ENCODE results near the gene IQCM. TPM values are rescaled to one million over a fixed set of nuclear protein-coding genes. Genes with fewer than 3 reads are reported as not detected.

IQCM gene
- not detected for polyA plus RNA-seq (ENCODE audit: insufficient read length)
- long read RNA-seq, donor 1, result 0 reads
- long read RNA-seq, donor 2, result 0 reads
- long read RNA-seq, donor 3, result 0 reads
- long read RNA-seq, donor 4, result 0 reads
- long read RNA-seq, donor 5, result 0 reads
- long read RNA-seq, donor 6, result 0 reads
- long read RNA-seq, donor 7, result 0 reads
- long read RNA-seq, donor 8, result 0 reads

- no peak for DNase-seq
Observed at GRCh38 chr4:149815743-149816142, at the start of gene IQCM. Gene IQCM, minus strand, starts transcription at chr4:149815843. Its CDS starts 73,152 bp downstream, at chr4:149742691.

GRCh38 chr4:149857446-149857845 is 41.8 kb upstream of the IQCM start:
- no peak for DNase-seq

- DNase-seq, result no peak
Observed at GRCh38 chr4:149845743-149846142, 30.1 kb upstream of the IQCM start.

- no peak for DNase-seq
Observed at GRCh38 chr4:149841686-149842085, 26.0 kb upstream of the IQCM start.

- no peak for DNase-seq
Observed at GRCh38 chr4:149838036-149838435, 22.4 kb upstream of the IQCM start.

- no peak for DNase-seq
Observed at GRCh38 chr4:149836546-149836945, 20.9 kb upstream of the IQCM start.

- no peak for DNase-seq
Observed at GRCh38 chr4:149835280-149835679, 19.6 kb upstream of the IQCM start.

- DNase-seq, result no peak
Observed at GRCh38 chr4:149831656-149832208, 16.1 kb upstream of the IQCM start.

GRCh38 chr4:149830823-149831222 is 15.2 kb upstream of the IQCM start:
- DNase-seq, result no peak

GRCh38 chr4:149825336-149825735 is 9.7 kb upstream of the IQCM start:
- DNase-seq, result no peak

GRCh38 chr4:149823769-149824221 is 8.2 kb upstream of the IQCM start:
- DNase-seq, result no peak

- no peak for DNase-seq
Observed at GRCh38 chr4:149801416-149801815, 14.2 kb downstream of the IQCM start.

- no peak for DNase-seq
Observed at GRCh38 chr4:149799546-149799945, 16.1 kb downstream of the IQCM start.

GRCh38 chr4:149796381-149796780 is 19.3 kb downstream of the IQCM start:
- DNase-seq, result no peak

GRCh38 chr4:149795256-149795655 is 20.4 kb downstream of the IQCM start:
- no peak for DNase-seq

GRCh38 chr4:149794352-149794751 is 21.3 kb downstream of the IQCM start:
- DNase-seq, result no peak

GRCh38 chr4:149793459-149793858 is 22.2 kb downstream of the IQCM start:
- DNase-seq, result no peak

- no peak for DNase-seq
Observed at GRCh38 chr4:149791851-149792250, 23.8 kb downstream of the IQCM start.

- DNase-seq, result no peak
Observed at GRCh38 chr4:149790172-149790907, 25.3 kb downstream of the IQCM start.

GRCh38 chr4:149788300-149788699 is 27.3 kb downstream of the IQCM start:
- DNase-seq, result no peak

GRCh38 chr4:149785696-149786431 is 29.8 kb downstream of the IQCM start:
- DNase-seq, result no peak

GRCh38 chr4:149784018-149784417 is 31.6 kb downstream of the IQCM start:
- DNase-seq, result no peak

- no peak for DNase-seq
Observed at GRCh38 chr4:149781150-149781549, 34.5 kb downstream of the IQCM start.
